ACC112 (cell line): Measurements from ENCODE around the gene ZNF76.

Experiments used
- H2AFZ ChIP-seq: fragments of 200-600 bp; sonication (generic); one replicate; pipeline ENCODE4 v1.6.0; 2017; ENCODE audit warnings: antibody characterized with exemption, low read length; ENCODE audit not compliant: unreplicated experiment
- H3K27ac ChIP-seq: fragments of 200-600 bp; sonication (generic); 2 replicates; pipeline ENCODE4 v1.5.1; 2014; ENCODE audit warnings: low read depth, mild to moderate bottlenecking, antibody characterized with exemption, low read length, moderate library complexity
- H3K27me3 ChIP-seq: fragments of 200-600 bp; sonication (generic); 2 replicates; pipeline ENCODE4 v1.6.1; 2014; ENCODE audit warnings: mild to moderate bottlenecking, antibody characterized with exemption, low read length, moderate library complexity, mixed read lengths; ENCODE audit not compliant: insufficient read depth
- H3K36me3 ChIP-seq: fragments of 200-600 bp; sonication (generic); 2 replicates; pipeline ENCODE4 v1.6.1; 2016; ENCODE audit warnings: mild to moderate bottlenecking, antibody characterized with exemption, low read length, moderate library complexity, mixed read lengths; ENCODE audit not compliant: insufficient read depth
- H3K4me1 ChIP-seq: fragments of 200-600 bp; sonication (generic); one replicate; pipeline ENCODE4 v1.6.1; 2016; ENCODE audit warnings: low read length, mixed read lengths; ENCODE audit not compliant: insufficient read depth, unreplicated experiment, control insufficient read depth
- H3K4me3 ChIP-seq: fragments of 200-600 bp; sonication (generic); 2 replicates; pipeline ENCODE4 v1.5.1; 2014; ENCODE audit warnings: mild to moderate bottlenecking, low read depth, low read length
- H3K79me2 ChIP-seq: fragments of 200-600 bp; sonication (generic); one replicate; pipeline ENCODE4 v1.6.0; 2016; ENCODE audit warnings: low read length; ENCODE audit not compliant: control insufficient read depth, unreplicated experiment, insufficient read depth

The ZNF76 gene

GRCh38 chr6:35237476-35237875, 22.1 kb upstream of the ZNF76 start:
- H3K4me3 ChIP-seq, result no peak overlapping the region
- no peaks in the 10 kb centered on the region for H3K79me2 ChIP-seq
- H3K36me3 ChIP-seq, result peaks cover 19% of the 10 kb centered on the region; the same call in 1 of the 2 replicates
- H3K27me3 ChIP-seq, result no peaks in the 10 kb centered on the region
- no peak overlapping the region for H2AFZ ChIP-seq
- no peak overlapping the region for H3K27ac ChIP-seq
- no peaks in the 10 kb centered on the region for H3K4me1 ChIP-seq

GRCh38 chr6:35238843-35239289, 20.7 kb upstream of the ZNF76 start:
- Histone ChIP-seq H3K36me3 (peaks cover 18% of the 10 kb centered on the region; the same call in 1 of the 2 replicates), H2AFZ (no peak overlapping the region), H3K4me1 (no peaks in the 10 kb centered on the region), H3K79me2 (no peaks in the 10 kb centered on the region), H3K27me3 (no peaks in the 10 kb centered on the region), H3K4me3 (no peak overlapping the region), H3K27ac (no peak overlapping the region)

DNA sequence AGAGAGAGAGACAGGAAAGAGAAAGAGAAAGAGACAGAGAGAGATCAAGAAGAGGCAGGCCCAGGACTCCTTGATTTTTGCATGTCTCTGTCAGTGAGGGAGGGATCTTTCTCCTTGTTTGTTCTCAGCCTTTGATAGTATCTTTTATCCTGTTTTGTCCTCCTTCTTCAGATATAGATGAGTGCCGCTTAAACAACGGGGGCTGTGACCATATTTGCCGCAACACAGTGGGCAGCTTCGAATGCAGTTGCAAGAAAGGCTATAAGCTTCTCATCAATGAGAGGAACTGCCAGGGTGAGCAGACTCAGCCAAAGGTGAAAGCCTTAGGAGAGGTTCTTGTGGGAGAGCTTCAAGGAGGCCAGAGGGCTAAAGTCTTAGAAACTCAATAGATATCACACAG, 20.0 kb upstream of the ZNF76 start:
- H3K4me3 ChIP-seq, result no peak overlapping the region
- peaks cover 12% of the 10 kb centered on the region; the same call in 1 of the 2 replicates for H3K36me3 ChIP-seq
- no peak overlapping the region for H3K27ac ChIP-seq
- H3K4me1 ChIP-seq, result no peaks in the 10 kb centered on the region
- no peak overlapping the region for H2AFZ ChIP-seq
- no peaks in the 10 kb centered on the region for H3K79me2 ChIP-seq
- H3K27me3 ChIP-seq, result no peaks in the 10 kb centered on the region

DNA sequence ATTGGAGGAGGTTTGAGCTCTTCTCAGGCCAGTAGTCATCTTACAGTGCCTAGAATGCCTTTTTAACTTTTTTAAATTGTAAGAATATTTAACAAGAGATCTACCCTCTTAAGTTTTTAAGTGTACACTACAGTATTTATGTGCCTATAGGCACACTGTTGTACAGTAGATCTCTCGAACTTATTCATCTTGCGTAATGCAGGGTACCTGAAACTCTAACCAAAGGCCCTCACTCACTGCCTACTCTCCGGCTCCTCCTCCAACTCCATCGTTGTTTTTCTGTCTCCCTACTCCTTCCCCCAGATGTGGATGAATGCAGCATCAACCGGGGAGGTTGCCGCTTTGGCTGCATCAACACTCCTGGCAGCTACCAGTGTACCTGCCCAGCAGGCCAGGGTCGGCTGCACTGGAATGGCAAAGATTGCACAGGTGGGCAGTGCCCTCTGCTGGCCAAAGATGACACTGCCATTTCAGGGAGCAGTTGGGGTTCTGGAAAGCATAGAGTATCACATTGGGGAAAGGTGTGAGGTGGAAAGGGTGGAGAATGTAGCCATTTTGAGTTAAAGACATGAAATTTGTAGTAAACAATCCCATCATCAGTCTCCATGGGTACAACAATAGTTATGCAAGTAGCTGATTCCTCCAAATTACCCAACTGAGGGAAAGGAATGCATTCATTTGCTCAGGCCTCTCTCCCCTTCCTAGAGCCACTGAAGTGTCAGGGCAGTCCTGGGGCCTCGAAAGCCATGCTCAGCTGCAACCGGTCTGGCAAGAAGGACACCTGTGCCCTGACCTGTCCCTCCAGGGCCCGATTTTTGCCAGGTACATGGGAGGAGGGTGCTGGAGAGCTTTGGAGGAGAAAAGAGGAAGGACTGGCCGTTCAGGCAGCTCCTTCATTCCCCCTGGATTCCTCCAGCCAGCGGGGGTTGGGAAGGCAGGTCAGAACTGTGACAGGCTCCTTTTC, 18.4 kb upstream of the ZNF76 start:
- no peak overlapping the region for H2AFZ ChIP-seq
- H3K27me3 ChIP-seq, result no peaks in the 10 kb centered on the region
- H3K4me3 ChIP-seq, result no peak overlapping the region
- H3K4me1 ChIP-seq, result no peaks in the 10 kb centered on the region
- 0 out of 2 replicates have a peak, but pooled peaks cover 4% of the 10 kb centered on the region for H3K36me3 ChIP-seq
- H3K79me2 ChIP-seq, result no peaks in the 10 kb centered on the region
- H3K27ac ChIP-seq, result no peak overlapping the region

DNA sequence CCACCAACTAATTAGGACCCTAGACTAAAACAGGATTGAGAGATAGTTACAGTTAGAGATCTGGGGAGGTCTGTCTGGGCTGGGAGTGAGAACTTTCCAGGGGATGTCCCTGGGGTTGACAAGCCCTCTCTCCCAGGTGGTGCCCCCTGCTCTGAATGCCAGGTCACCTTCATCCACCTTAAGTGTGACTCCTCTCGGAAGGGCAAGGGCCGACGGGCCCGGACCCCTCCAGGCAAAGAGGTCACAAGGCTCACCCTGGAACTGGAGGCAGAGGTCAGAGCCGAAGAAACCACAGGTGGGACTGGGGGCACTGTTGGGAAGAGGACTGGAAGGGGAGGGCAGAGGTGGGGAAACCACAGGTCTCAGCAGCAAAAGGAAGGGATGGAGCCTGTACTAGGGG, 17.0 kb upstream of the ZNF76 start:
- Histone ChIP-seq H3K27me3 (no peaks in the 10 kb centered on the region), H3K4me1 (no peaks in the 10 kb centered on the region), H3K4me3 (no peak overlapping the region), H2AFZ (no peak overlapping the region), H3K79me2 (no peaks in the 10 kb centered on the region), H3K27ac (no peak overlapping the region), H3K36me3 (no peaks in the 10 kb centered on the region)

DNA sequence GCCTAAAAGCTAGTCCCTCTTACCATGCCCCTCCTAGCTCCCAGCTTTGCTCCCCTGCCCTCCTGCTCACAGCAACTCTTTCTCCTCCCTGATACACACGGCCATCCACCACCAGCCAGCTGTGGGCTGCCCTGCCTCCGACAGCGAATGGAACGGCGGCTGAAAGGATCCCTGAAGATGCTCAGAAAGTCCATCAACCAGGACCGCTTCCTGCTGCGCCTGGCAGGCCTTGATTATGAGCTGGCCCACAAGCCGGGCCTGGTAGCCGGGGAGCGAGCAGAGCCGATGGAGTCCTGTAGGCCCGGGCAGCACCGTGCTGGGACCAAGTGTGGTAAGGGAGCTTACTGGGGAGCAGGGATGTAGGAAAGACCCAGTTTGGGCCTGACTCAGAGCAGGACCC, 16.6 kb upstream of the ZNF76 start:
- no peak overlapping the region for H3K4me3 ChIP-seq
- H2AFZ ChIP-seq, result no peak overlapping the region
- H3K36me3 ChIP-seq, result no peaks in the 10 kb centered on the region
- H3K27me3 ChIP-seq, result no peaks in the 10 kb centered on the region
- peaks cover 4% of the 10 kb centered on the region for H3K4me1 ChIP-seq
- no peak overlapping the region for H3K27ac ChIP-seq
- no peaks in the 10 kb centered on the region for H3K79me2 ChIP-seq

GRCh38 chr6:35243386-35243958, 16.1 kb upstream of the ZNF76 start:
- no peak overlapping the region for H3K4me3 ChIP-seq
- H3K4me1 ChIP-seq, result peaks cover 9% of the 10 kb centered on the region
- H3K79me2 ChIP-seq, result no peaks in the 10 kb centered on the region
- no peaks in the 10 kb centered on the region for H3K36me3 ChIP-seq
- H3K27me3 ChIP-seq, result no peaks in the 10 kb centered on the region
- H2AFZ ChIP-seq, result no peak overlapping the region
- H3K27ac ChIP-seq, result no peak overlapping the region

DNA sequence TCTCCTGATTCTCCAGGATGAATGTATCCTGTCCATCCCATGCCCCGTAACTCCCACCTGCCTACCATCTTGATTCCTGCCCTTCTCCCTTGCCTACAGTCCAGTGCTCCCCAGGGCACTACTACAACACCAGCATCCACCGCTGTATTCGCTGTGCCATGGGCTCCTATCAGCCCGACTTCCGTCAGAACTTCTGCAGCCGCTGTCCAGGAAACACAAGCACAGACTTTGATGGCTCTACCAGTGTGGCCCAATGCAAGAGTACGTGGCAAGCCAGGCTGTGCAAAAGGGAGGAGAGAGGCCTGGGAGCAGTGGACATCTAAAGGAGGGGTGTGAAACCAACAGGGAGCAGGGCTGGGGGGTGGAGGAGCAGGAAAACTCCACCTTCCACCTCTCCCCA, 15.0 kb upstream of the ZNF76 start:
- H3K27ac ChIP-seq, result no peak overlapping the region
- H3K4me1 ChIP-seq, result peaks cover 20% of the 10 kb centered on the region
- H3K27me3 ChIP-seq, result no peaks in the 10 kb centered on the region
- no peak overlapping the region for H2AFZ ChIP-seq
- H3K79me2 ChIP-seq, result peaks cover 2% of the 10 kb centered on the region
- H3K4me3 ChIP-seq, result no peak overlapping the region
- no peaks in the 10 kb centered on the region for H3K36me3 ChIP-seq

DNA sequence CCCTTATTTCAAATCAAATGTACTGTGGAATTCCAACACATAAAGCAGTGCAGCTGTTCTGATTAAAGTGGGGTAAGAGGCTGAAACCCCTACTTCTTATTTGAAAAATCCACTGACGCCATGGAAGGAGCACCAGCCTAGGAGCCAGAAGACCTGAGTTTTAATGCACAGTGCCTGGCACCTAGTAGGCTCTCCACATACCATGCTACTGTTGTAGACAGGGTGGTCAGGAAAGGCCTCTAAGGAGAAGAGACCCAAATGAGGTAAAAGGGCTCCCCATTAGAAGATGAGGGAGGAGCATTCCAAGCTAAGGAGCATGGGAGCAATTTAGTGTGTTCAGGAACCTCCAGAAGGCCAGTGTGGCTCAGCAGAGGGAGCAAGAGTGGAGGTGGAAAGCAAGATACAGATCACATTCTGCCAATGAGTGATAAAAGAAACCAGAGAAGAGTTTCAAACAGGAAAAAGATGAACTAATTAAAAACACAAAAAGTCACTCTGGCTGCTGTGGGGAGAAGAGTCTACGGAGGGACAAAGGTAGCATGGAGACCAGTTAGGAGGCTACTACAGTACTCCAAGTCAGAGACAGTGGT, 11.8 kb upstream of the ZNF76 start:
- Histone ChIP-seq H3K36me3 (no peaks in the 10 kb centered on the region), H3K4me3 (no peak overlapping the region), H2AFZ (no peak overlapping the region), H3K27me3 (no peaks in the 10 kb centered on the region), H3K27ac (peak overlapping the region; percentile 27), H3K79me2 (peaks cover 2% of the 10 kb centered on the region), H3K4me1 (peaks cover 20% of the 10 kb centered on the region)

GRCh38 chr6:35248300-35248699, 11.2 kb upstream of the ZNF76 start:
- peaks cover 2% of the 10 kb centered on the region for H3K79me2 ChIP-seq
- H3K36me3 ChIP-seq, result no peaks in the 10 kb centered on the region
- H3K4me3 ChIP-seq, result no peak overlapping the region
- H3K27ac ChIP-seq, result peak overlapping the region; percentile 27
- H3K4me1 ChIP-seq, result peaks cover 20% of the 10 kb centered on the region
- H2AFZ ChIP-seq, result no peak overlapping the region
- H3K27me3 ChIP-seq, result no peaks in the 10 kb centered on the region
